Gastroesophageal sphincter (tissue), 3 donors: ENCODE measurements around the gene TUBGCP6.

Experiments
- EP300 ChIP-seq: sonication (generic); formaldehyde crosslinking; IDR thresholded peaks from one replicate; pipeline ENCODE4 v1.6.1; 2017; ENCODE audit warnings: antibody characterized with exemption, mild to moderate bottlenecking
- POLR2A ChIP-seq, 2 donors: fragments of 450-650 bp; IDR thresholded peaks; one replicate each; pipeline ENCODE4 v1.6.1; 2017; ENCODE audit warnings: antibody characterized with exemption in 2 of 2, mild to moderate bottlenecking in 2 of 2, moderate library complexity in 1 of 2
- TF ChIP-seq, protein P1 (sequence below), 4 experiments: fragments of 200-600 bp in 2 of 4; fragments of 450-650 bp in 2 of 4; sonication (generic) in 1 of 4; IDR thresholded peaks; one replicate each; pipeline ENCODE4 v1.5.1; 2017 to 2019; ENCODE audit warnings: antibody characterized with exemption in 4 of 4, mild to moderate bottlenecking in 2 of 4, moderate library complexity in 2 of 4

DNA sequence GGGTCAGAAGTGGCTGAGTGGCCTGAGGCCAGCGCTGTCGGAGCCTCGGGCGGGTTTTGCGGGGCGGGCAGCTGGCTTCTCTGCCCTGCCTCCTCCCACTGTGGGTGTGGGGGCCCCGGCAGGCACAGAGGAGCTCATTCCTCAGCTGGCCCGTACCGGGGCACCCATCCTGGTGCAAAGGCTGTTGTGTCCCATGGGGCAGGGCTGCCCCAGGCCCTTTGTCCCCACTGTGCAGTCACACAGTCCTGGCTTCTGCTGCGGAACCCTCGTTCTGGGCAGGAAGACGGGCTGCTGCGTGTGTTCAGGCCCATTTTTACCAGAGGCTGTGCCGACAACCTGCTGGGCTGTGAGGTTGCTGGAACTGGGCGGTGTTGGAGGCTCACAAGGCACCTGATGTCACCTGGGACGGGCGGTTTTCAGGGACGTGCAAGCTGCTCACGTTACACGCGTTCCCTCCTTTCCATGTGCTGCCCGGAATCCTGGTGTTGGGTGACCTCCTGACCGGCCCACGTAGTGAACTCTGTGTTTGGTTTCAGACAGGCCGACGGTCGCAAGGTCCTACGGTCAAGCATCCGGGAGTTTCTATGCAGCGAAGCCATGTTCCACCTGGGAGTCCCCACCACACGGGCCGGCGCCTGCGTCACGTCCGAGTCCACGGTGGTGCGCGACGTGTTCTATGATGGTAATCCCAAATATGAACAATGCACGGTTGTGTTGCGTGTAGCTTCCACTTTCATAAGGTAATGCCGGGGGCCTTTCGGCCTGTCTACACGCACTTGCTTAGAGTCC lies 38.8 kb downstream of the TUBGCP6 start:
- TF ChIP-seq, protein P1, sequence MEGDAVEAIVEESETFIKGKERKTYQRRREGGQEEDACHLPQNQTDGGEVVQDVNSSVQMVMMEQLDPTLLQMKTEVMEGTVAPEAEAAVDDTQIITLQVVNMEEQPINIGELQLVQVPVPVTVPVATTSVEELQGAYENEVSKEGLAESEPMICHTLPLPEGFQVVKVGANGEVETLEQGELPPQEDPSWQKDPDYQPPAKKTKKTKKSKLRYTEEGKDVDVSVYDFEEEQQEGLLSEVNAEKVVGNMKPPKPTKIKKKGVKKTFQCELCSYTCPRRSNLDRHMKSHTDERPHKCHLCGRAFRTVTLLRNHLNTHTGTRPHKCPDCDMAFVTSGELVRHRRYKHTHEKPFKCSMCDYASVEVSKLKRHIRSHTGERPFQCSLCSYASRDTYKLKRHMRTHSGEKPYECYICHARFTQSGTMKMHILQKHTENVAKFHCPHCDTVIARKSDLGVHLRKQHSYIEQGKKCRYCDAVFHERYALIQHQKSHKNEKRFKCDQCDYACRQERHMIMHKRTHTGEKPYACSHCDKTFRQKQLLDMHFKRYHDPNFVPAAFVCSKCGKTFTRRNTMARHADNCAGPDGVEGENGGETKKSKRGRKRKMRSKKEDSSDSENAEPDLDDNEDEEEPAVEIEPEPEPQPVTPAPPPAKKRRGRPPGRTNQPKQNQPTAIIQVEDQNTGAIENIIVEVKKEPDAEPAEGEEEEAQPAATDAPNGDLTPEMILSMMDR (IDR thresholded peaks at IDR 0.05): no peak
- TF ChIP-seq POLR2A (IDR thresholded peaks at IDR 0.05) (no peak), EP300 (no peak)
